SK-N-SH (cell line): ENCODE results near the gene PPL.

ENCODE experiments used
- CTCF ChIP-seq: fragments of 200-600 bp; sonication (generic); IDR thresholded peaks from 2 replicates; pipeline ENCODE4 v1.6.1; 2017; ENCODE audit warnings: antibody characterized with exemption, mild to moderate bottlenecking, moderate library complexity
- ELF1 ChIP-seq: IDR thresholded peaks from 2 replicates; pipeline ENCODE4 v1.4.0; 2012
- EZH2phosphoT487 ChIP-seq: fragments of 200-600 bp; sonication (generic); IDR thresholded peaks from 2 replicates; pipeline ENCODE4 v1.6.1; 2017; ENCODE audit warnings: low read depth, mixed run types, mild to moderate bottlenecking, antibody characterized with exemption, moderate library complexity, borderline replicate concordance
- GABPA ChIP-seq: IDR thresholded peaks from 2 replicates; pipeline ENCODE4 v1.4.0; 2012; ENCODE audit warnings: low read depth, mild to moderate bottlenecking
- JUND ChIP-seq: IDR thresholded peaks from 2 replicates; pipeline ENCODE4 v1.4.0; 2012
- POLR2AphosphoS5 ChIP-seq: IDR thresholded peaks from 2 replicates; pipeline ENCODE4 v1.6.1; 2012; ENCODE audit warnings: low read depth, low read length
- RFX5 ChIP-seq: IDR thresholded peaks from 2 replicates; pipeline ENCODE4 v1.6.1; 2012; ENCODE audit warnings: mild to moderate bottlenecking, improper control_type of control experiment, low read length
- TAF1 ChIP-seq: IDR thresholded peaks from 2 replicates; pipeline ENCODE4 v1.6.1; 2012; ENCODE audit warnings: low read depth, mild to moderate bottlenecking, low read length, moderate library complexity, borderline replicate concordance
- TCF12 ChIP-seq: IDR thresholded peaks from 2 replicates; pipeline ENCODE4 v1.4.0; 2012
- YY1 ChIP-seq: IDR thresholded peaks from 2 replicates; pipeline ENCODE4 v1.4.0; 2012; ENCODE audit warnings: low read depth, mild to moderate bottlenecking

- TF ChIP-seq CTCF (no peak), TAF1 (no peak), EZH2phosphoT487 (no peak), TCF12 (no peak), POLR2AphosphoS5 (no peak), ELF1 (no peak), RFX5 (no peak), GABPA (no peak), YY1 (no peak), JUND (no peak)
Observed at GRCh38 chr16:4904942-4905615, 31.9 kb downstream of the PPL start.
